ENCODE data around the gene SLC48A1.

The SLC48A1 gene

DNA sequence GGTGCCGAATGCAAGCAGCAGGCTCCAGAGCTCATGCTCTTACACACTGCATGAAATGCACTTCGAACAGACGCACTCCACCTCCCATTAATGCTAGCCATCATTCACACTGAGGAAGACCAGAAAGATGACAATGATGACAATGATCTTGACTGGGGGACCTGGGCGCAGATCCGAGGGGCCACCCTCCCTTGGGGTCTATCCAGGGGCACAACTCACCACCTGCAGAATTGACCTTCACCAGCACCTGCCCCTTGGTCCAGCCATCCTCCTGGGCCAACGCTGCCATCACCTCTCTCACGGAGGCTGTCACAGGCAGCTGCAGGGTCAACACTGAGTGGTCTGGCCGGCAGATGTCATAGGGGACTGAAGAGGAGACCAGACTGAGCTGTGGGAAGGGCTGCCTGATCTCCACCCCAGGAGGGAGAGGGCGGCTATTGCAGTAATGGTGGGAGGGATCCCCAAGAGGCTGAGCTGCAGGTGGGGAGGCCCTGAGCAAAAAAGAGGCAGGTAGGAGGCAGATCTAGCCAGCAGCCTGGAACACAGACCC is 29.7 kb upstream of the SLC48A1 start:
- DNase-seq: no peak

DNA sequence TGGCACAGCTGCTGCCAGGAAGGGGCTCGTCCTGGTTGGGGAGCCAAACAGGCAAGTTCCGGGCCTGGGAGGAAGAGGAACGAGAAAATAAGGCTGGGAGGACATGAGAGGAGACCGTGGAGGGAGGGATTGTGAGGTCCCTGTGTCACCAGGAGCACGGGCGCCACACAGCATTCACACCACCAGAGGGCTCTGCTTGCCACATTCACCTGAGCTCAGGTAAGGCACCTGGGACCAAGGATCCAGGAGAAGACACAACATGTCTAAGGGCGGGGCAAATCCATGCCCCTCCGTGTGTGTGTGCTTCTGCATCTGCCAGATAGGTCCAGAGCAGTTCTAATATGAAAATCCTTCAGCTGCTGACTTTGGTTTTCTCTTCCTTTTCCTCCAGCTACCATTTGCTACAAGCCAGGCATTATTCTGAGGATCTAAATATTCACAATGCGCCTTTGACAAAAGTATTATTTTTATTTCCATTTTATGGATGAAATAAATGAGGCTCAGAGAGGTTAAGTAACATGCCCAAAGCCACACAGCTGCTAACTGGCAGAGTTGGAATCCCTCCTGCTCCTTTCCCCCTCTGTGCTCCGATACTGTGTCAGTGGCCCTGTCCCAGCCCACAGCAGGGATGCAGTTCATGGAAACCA is 28.9 kb upstream of the SLC48A1 start:
- DNase-seq: no peak

DNA sequence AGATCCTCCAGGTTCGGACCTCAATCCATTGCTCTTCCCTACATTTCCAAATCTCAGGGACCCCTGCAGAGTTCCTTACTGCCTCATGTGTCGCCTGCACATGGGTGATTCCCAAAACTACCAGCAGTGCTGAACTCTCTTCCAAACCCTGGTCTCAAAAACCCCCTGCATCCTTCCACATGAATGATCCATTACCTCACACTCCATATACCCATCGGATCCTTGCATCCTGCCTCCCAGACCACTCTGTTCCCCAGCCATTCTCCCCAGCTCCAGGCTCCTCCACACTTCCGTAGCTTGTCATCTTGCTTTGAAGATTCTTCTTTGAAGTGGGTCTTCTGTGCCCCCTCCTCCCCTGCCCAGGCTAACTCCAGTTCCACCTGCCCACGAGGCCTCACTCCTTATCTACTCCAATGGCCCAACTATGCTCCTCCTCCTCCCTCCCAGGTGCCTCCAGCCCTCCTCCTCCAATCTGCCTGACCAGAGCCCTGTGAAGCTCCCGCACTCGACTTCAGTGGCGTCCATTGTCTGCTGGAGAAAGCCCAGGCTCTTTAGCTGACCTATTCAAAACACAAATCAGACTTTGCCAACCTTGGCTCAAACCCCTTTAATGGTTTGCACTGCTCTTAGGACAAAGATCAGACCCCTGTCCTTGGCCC is 28.1 kb upstream of the SLC48A1 start:
- DNase-seq: no peak

DNA sequence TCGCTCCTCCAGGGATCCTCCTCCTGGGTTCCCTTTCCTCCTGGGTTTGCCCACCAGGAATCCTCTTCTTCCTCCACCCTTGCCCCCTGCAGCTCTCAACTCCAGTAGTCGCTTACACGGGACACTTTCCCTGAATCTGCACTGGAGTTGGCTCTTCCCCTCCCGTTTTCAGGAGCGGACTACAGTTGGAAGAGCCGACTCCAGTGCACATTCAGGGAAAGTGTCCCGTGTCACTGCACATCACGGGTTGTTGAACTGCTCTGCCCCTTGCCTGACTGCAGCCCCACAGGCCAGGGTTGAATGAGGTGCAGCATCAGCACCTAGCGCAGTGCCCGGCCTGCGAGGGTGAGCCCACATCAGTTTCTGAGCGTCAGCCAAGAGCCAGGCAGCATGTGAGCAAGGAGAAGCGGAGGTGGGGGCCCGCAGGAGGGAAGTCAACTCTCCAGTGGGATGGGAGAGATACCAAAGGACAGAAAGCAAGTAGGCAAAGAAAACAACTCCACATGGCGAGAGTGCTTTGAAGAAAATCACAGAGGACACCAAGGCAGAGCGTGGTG is 27.5 kb upstream of the SLC48A1 start:
- no peak for DNase-seq

DNA sequence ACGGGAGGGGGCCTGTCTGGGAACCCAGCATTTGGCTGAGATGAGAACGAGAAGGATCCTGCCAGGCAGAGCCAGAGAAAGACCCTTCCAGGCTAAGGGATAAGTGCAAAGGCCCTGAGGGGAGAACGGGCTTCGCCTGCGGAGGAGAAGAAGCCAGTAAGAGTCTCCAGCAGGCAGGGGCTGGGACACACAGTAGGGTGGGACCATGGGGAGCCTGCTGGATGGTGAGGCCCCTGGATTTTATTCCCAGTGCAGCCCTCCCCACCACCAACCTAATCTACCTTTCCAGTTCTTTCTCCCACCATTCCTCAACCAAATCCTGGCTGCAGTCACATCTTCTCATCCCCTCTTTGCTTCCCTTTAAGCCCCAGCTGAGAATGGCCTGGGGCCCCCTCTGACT is 27.0 kb upstream of the SLC48A1 start:
- no peak for DNase-seq

DNA sequence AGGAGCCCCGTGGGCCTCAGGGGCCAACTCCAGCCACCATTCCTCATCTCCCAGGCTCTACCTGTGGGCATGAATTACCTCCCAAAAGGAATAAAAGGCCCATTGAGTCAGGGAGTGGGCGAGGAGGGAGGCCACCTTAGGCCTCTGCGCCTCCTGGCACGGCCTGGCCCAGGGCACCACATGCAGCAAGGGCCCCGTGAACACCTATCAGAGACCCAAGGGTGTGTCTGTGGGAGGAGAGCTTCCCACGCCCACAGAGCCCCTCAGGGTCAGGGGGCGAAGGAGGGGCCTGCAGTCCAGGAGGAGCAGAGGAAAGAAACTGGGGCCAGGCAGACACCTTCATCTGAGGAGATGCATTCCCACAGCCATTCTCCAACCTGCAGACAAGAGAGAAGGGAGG is 26.5 kb upstream of the SLC48A1 start:
- DNase-seq: no peak

DNA sequence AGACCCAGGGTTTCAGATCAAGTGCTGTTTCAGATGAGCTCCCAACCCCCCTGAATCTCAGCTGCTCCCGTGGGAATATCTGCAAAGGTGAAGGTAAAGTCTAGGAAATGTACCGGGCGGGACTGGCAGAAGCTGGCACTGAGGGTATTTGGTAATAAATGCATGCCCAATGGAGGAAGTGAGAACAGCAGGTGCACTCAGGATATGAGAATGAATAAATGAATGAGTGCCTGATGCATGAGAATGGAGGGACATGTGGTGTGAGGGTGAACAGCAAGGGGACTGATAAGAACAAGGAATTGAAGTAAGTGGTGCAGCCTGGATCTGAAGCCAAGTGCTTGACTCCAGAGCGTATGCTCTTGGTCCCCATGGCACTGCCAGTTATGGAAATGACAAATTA is 25.9 kb upstream of the SLC48A1 start:
- DNase-seq: no peak

DNA sequence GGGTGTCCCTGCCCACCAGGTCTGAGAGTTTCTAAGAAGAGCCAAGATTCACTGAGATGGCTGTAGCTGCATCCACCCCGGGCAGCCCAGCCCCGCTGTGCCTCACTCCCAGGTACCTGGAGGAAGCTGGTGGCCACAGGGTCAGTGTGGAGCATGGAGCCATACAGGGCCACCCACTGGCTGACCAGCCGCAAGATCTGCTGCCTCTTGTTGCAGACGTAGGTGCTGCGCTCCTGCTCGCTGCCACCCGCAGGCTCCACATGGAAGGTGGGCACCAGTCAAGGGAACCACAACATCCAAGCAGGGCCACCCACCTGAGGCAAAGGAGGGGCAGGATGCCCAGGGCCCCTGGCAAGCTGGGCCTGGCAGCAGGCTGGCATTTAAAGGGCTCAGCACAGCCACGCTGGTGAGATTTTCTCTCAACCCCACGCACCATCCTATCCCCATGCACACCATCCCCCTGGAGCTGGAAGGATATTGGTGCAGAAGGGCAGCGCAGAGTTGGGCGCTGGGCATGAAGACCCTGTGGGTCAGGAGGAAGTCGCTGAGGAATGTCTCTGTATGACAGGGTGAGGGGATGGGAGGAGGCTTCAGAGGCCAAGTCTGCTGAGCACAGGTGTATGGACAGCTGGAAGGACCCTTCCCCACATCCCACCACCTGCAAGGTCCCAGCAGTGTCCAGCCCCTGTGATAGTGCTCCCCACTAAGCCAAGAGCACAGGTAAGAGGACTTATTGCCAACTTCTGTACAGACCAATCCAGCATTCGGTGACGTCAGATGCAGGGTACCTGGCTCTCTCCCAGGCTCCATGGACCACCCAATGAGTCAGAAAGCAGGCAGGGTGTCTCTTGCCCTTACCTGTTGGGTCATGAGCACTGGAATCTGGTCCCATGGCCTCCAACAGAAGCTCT is 25.2 kb upstream of the SLC48A1 start:
- DNase-seq: no peak

DNA sequence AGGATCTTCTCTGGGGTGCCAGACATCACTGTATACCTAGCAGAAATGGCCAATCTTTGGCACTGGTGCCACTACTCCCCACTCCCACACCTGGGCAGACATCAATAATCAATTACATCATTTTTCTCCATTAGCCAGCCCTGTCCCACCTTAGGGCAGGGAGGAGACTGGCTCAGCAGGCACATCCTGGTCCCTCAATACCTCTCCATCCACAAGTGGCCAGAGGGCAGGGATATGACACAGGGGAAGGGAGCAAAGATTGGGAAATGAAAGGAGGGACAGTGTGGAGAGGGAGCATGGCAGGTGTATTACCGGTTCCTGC is 24.6 kb upstream of the SLC48A1 start:
- DNase-seq: no peak

DNA sequence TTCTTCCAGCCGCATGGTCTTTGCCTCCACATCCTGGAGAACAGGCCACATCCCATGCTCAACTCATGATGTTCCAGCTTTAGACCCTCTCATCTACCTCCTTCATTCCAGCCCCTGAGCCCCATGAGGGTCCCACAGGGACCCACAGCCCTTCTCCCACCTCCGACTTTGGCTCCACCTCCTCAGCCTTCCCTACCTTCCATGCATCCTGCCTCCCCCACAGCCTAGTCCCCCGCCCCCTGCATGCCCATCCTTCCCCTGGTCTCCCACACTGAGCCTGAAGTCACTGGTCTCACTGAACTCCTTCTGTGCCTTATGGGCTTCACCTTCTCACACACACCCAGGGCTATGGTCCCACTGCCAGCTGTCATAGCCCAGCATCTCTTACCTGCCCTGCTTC is 24.1 kb upstream of the SLC48A1 start:
- no peak for DNase-seq

DNA sequence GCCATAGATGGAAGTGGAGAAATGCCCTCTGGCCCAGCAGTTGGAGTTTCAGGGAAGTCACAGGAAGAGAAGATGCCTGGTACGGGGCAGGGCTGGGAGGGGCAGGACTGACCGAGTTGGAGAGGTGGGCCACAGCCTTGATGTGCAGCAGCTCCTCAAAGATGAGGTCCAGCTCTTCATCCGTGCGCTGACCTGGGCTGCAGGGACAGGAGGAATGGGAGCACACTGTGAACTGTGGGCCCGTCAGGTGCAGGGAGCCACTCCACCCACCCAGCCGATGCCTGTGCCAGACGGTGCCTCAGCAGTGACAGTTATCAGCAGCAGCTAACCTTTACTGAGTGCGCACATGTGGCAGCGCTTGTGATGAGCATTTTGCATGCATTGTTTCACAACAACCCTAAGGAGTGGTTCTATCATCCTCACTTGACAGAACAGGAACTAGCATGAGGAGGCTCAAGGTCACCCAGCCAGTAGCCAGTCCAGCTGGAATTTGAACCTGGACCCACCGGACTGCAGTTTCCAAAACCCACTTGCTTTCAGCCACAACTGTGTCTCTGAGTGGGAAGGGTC is 22.7 kb upstream of the SLC48A1 start:
- no peak for DNase-seq

DNA sequence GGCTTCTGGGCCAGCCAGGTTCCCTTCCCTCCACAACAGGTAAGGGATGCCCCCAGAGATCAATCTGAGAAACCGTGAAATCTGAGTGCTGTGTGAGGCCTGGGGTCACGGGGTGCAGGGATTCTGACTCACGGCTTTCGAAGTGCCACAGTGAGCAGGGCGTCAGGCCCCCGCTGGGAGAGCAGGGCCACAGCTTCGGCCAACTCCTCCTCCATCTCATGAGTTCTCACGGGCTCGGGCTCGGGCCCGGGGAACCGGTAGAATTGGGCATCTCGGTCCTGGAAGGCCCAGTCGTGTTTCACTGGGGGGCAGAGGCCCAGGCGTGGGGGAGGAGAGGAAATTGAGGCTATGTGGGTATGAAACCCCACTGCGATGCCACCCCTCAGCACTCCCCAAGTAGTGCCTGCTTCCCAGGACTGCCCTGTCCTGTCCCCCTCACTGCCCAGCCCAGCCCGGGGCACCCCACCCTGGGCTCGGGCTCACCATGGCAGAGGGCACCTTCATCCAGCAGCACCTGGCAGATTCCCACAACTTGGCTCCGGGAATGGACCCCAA is 22.0 kb upstream of the SLC48A1 start:
- DNase-seq: no peak

DNA sequence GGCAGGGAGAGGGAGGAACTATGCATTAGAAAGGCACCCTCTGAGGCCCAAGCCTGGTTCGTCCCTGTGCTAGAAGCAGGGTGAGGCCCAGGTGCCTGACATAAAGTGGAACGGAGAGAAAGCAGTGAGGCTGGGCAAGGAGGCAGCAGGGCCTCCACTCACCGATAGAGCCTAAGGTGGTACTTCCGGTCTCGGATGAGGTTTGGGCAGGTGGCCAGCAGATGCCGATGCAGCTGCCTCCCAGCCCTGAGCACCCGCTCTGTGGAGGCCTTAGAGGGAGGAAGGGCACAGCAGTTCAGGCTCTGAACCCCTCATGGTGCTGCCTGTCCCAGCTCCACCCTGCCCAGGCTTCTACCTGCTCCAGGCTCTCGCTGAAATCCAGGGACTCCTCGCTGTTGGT is 21.5 kb upstream of the SLC48A1 start:
- DNase-seq: no peak

DNA sequence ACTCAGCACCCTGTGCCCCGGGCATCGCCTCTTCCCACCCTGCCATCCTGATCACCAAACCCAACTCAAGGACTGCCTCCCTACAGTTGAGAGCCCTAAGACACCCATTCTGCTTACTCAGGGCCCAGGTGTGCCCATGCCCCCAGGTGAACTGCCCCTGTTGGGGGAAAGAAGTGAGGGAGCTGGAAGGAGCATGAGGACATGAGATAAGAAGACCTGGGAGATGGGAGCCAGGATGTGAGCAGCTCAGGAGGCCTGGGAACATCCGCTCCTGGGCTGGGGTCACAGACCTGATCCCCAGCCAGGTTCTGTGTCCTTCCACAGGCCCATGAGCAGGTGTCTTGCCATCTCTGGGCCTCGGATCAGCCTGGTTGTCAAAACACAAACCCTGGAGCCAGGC is 20.9 kb upstream of the SLC48A1 start:
- no peak for DNase-seq

DNA sequence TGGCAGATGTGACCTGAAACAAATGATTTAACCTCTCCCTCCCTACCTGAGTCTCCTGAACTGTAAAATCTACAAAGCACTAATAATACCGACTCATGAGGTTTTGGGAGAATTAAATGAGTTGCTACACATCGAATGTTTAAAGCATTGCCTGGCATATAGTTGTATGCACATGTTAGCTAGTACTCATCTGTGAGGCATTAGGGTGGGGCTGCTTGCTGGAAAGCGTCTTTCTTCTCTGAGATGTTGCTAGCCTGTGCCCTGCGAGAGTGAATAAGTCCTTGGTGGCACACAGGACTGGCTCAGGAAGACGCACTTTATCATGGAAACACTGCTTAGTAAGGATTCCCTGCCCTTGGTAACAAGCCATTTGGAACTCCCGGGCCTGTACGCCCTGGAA is 20.5 kb upstream of the SLC48A1 start:
- no peak for DNase-seq

DNA sequence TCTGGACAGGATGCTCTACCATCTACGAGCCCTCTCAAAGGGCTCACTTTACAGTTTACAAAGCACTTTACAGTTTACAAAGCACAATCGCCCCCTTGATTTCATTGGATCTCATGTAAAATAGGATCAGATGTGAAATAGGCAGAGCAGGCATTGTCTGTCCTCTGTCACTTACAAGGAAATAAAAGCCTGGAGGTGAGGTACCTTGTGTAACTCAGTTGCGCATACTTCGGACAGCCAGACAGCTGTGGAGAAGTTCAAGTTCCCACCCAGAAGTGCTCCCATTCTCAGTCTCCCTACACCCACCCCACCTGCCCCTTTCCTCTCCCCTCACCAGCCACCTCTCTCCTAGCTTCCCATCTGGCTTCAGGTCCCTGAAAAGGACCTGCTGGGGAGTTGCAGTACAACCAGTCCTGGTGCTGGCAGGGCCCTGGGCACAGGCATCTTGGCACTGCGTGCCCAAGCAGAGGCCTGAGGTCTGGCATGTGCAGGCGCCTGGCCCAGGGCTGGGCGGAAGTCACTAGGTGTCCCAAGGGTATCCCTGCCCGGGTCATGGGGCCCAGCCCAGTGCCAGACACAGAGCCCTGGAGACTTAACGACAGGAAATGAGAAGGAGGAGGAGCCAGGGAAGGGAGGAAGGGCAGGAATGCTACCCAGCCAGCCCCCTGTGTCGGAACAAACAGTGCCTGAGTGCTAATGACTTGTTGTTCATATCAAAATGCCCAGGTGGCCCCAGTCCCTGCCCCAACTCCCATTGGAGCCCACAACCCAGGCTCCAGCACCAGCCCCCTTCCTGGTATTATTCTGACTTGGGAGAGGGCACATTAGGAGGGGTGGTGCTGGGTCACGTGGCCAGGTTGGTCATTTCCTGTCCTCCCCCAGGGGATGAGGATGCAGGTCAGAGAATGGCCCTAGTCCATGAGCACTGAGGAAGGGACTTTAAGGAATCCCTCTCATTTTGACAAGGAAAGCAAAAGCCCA is 19.7 kb upstream of the SLC48A1 start:
- no peak for DNase-seq

DNA sequence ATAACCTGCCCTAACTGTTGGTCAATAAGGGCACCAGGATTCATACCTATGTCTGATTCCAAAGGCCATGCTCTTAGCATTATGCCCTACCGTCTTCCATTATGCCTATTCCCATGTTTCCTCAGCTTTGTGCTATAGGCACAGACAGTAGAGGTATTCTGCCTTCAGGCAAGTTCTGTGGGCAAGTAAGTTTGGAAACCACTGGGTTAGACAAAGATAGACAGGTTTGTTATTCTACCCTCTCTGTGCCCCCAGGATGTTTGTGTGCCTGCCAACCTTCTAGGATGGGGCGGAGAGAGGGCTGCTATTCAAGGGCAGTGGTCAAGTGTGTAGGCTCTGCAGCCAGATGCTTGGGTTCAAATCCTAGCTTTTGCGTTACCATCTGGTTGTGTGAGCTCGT is 18.9 kb upstream of the SLC48A1 start:
- no peak for DNase-seq

DNA sequence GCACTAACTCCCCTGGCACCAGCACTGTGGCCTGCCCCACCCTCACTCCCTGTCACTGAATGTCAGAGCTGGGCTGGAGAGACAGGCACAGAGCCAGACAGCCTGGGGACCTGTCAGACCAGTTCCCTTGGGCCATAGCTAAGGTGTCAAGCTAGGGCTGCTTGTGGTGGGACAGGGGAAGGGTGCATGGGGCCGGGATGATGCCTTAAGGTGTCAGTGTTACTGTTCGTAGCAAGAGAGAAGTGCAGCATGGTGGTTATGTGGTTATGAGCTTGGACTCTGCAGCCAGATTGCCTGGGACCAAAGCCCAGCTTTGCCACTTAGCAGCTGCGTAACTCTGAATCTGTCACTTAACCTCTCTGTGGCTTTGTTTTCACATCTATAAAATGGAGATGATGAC is 18.2 kb upstream of the SLC48A1 start:
- no peak for DNase-seq

DNA sequence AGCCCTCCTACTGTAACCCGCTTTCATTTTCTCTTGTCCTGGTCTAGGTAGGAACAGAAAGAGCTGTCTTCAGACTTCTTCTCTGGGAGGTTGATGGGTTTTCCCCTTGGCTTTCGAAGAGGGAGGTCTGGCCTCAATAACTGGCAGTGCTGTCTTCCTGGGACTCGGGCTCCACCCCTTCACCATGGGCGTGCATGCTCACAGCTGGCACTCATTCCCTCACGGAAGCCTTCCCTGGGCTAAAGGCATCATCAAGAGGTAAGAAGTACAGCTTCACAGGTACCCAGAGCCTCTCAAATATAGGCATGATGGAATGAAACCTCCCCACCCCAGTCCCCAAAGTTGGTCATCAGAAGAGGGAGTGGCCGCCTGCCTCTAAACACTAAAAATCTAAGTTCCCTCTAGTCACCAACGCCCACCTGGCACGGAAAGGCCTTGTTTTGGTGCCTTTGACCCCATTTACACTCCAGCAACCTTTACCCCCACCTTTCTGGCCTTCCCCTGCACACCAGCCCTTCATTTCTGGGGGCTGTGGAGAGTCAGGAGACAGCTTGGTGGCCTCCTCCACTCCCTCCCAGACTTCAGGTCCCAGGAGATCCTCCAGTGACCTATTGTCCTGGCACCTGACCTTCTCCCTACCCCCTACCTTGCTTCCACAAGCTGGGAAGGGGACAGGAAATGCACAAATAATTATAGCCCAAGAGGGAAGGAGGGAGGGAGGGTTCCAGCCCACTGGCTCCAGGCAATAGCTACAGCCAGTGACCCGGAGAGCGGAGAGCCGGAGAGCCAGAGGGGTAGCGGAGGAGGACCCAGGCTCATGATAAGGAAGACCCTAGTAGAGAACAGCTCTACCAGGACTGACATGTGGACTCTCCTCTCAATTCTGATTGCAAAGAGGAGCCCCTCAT is 17.1 kb upstream of the SLC48A1 start:
- no peak for DNase-seq

DNA sequence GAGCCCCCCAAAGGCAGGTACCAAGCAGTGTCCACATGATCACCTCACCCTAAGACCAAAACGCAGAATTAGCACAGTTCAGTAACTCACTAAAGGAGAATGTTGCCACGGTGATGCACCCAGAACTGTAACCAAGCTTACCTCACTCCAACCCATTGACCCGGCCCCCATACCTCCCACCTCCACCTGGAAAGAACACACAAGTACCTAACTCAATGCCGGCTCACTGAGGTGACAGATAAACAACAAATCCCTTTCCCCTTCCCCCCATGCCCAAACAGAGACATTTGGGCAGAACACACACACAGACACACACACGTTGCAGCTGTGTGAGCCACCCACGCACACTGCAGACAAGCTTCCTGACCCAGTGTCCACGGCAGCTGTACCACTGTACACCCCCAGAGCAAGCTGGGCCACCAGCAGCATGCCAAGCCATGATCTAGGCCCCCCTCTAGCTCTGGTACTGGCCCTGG is 15.6 kb upstream of the SLC48A1 start:
- no peak for DNase-seq

All from right kidney (tissue), 1 donor.